HCT116 (cell line): ENCODE measurements around the gene EXD3. TPM values are rescaled to one million over a fixed set of nuclear protein-coding genes. Genes with fewer than 3 reads are reported as not detected.

Source experiments
- ATAC-seq: fragments of 200-7000 bp; cut with Tn5 transposase; 2 replicates; pipeline ENCODE4 v1.9.1; 2020; ENCODE audit warnings: mild to moderate bottlenecking, moderate library complexity
- BruUV-seq: library from RNA; stranded (reverse); fragments of 400-500 nt; replicated peaks from 2 replicates; lab custom pipeline; 2021; lab: Mats Ljungman, UMichigan
- CTCF ChIA-PET: fragments of 300-600 bp; sonication (Branson Sonifier 250); formaldehyde crosslinking; loops from one replicate; lab custom pipeline; 2021; ENCODE audit warnings: antibody characterized with exemption; lab: Charles Lee
- POLR2A ChIA-PET: fragments of 300-600, 350-600 bp; sonication (Branson Sonifier 250); formaldehyde crosslinking; loops from one replicate; lab custom pipeline; 2021; ENCODE audit warnings: antibody characterized with exemption; lab: Charles Lee
- RAD21 ChIA-PET, 2 experiments: fragments of 300-600 bp; sonication (Branson Sonifier 250); formaldehyde crosslinking; loops; one replicate each; lab custom pipeline; 2023; ENCODE audit warnings: low total read pairs in 2 of 2; ENCODE audit not compliant: uncharacterized antibody in 2 of 2, unreplicated experiment in 2 of 2, low non-redundant PET in 1 of 2; lab: Charles Lee
- DNase-seq: peaks from one replicate; pipeline ENCODE4 v3.0.0-alpha.2; 2010; ENCODE audit warnings: low read depth, low spot score
- H2AFZ ChIP-seq: fragments of 200-600 bp; shearing (Covaris generic), sonication (generic); 2 replicates; pipeline ENCODE4 v1.6.1; 2017; ENCODE audit warnings: low read depth, mixed run types, mixed read lengths, antibody characterized with exemption, low read length; ENCODE audit not compliant: poor library complexity, severe bottlenecking
- H3K27ac ChIP-seq: 2 replicates; pipeline ENCODE4 v1.5.1; 2012; ENCODE audit warnings: low read depth, low read length
- H3K27me3 ChIP-seq: fragments of 200-600 bp; sonication (generic); 2 replicates; pipeline ENCODE4 v1.6.1; 2016; ENCODE audit warnings: mixed run types, low read length, mixed read lengths; ENCODE audit not compliant: insufficient read depth
- H3K36me3 ChIP-seq, 2 experiments: fragments of 200-500 bp in 1 of 2; fragments of 200-600 bp in 1 of 2; sonication (Bioruptor generic) in 1 of 2; sonication (generic) in 1 of 2; 2 replicates each; pipeline versions ENCODE4 v1.5.1 to v1.6.1; 2014 to 2016; ENCODE audit warnings: low read length in 2 of 2, inconsistent platforms in 1 of 2, mixed read lengths in 1 of 2, mixed run types in 1 of 2; ENCODE audit not compliant: insufficient read depth in 2 of 2, control insufficient read depth in 1 of 2
- H3K4me1 ChIP-seq, 2 experiments: fragments of 200-600 bp in 1 of 2; sonication (generic) in 1 of 2; 2 replicates each; pipeline versions ENCODE4 v1.5.1 to v1.6.1; 2012 to 2017; ENCODE audit warnings: low read length in 2 of 2, inconsistent platforms in 1 of 2, mild to moderate bottlenecking in 1 of 2, mixed read lengths in 1 of 2, mixed run types in 1 of 2, moderate library complexity in 1 of 2; ENCODE audit not compliant: insufficient read depth in 2 of 2, control insufficient read depth in 1 of 2
- H3K4me2 ChIP-seq: fragments of 200-600 bp; sonication (generic); 2 replicates; pipeline ENCODE4 v1.6.1; 2017; ENCODE audit warnings: mixed run types, low read length, mixed read lengths
- H3K4me3 ChIP-seq, 2 experiments: fragments of 200-600 bp in 1 of 2; sonication (generic) in 1 of 2; replicated peaks in 1 of 2; 2 replicates each; pipeline ENCODE4 v1.5.1; 2011 to 2016; ENCODE audit warnings: low read length in 2 of 2, control low read depth in 1 of 2, low read depth in 1 of 2, mild to moderate bottlenecking in 1 of 2, mixed read lengths in 1 of 2, mixed run types in 1 of 2
- H3K79me2 ChIP-seq: fragments of 200-600 bp; sonication (generic); 2 replicates; pipeline ENCODE4 v1.6.1; 2017; ENCODE audit warnings: mild to moderate bottlenecking, mixed run types, low read length, moderate library complexity, mixed read lengths; ENCODE audit not compliant: insufficient read depth
- H3K9ac ChIP-seq: fragments of 200-600 bp; sonication (generic); 2 replicates; pipeline ENCODE4 v1.6.1; 2016; ENCODE audit warnings: low read length, mixed read lengths
- H3K9me2 ChIP-seq: fragments of 200-600 bp; sonication (generic), shearing (Covaris generic); 2 replicates; pipeline ENCODE4 v1.6.1; 2017; ENCODE audit warnings: mixed run types, mild to moderate bottlenecking, moderate library complexity; ENCODE audit not compliant: insufficient read depth
- H3K9me3 ChIP-seq, 2 experiments: fragments of 200-500 bp in 1 of 2; fragments of 200-600 bp in 1 of 2; sonication (Bioruptor generic) in 1 of 2; sonication (generic) in 1 of 2; 2 replicates each; pipeline ENCODE4 v1.6.1; 2014 to 2017; ENCODE audit warnings: low read length in 2 of 2, mixed read lengths in 2 of 2, inconsistent platforms in 1 of 2, low read depth in 1 of 2, mild to moderate bottlenecking in 1 of 2, mixed run types in 1 of 2, moderate library complexity in 1 of 2; ENCODE audit not compliant: control insufficient read depth in 1 of 2, insufficient read depth in 1 of 2
- H4K20me1 ChIP-seq: fragments of 200-600 bp; sonication (generic), shearing (Covaris generic); 2 replicates; pipeline ENCODE4 v1.6.1; 2017; ENCODE audit warnings: mixed run types, mild to moderate bottlenecking, moderate library complexity; ENCODE audit not compliant: insufficient read depth
- CBX3 ChIP-seq: IDR thresholded peaks from 2 replicates; pipeline ENCODE4 v1.6.1; 2012; ENCODE audit warnings: low read depth
- CEBPB ChIP-seq: IDR thresholded peaks from 2 replicates; pipeline ENCODE4 v1.6.1; 2012; ENCODE audit warnings: low read depth
- EGR1 ChIP-seq: IDR thresholded peaks from 2 replicates; pipeline ENCODE4 v1.6.1; 2012; ENCODE audit warnings: low read depth
- FOSL1 ChIP-seq: IDR thresholded peaks from 2 replicates; pipeline ENCODE4 v1.6.1; 2012; ENCODE audit warnings: low read depth
- JUND ChIP-seq: IDR thresholded peaks from 2 replicates; pipeline ENCODE4 v1.6.1; 2012
- POLR2AphosphoS5 ChIP-seq: IDR thresholded peaks from 2 replicates; pipeline ENCODE4 v1.6.1; 2011; ENCODE audit warnings: mild to moderate bottlenecking, low read depth, low read length, moderate library complexity
- RAD21 ChIP-seq: IDR thresholded peaks from 2 replicates; pipeline ENCODE4 v1.6.1; 2012; ENCODE audit warnings: low read depth, mild to moderate bottlenecking
- SIN3A ChIP-seq: IDR thresholded peaks from 2 replicates; pipeline ENCODE4 v1.6.1; 2012; ENCODE audit warnings: low read depth
- SP1 ChIP-seq: IDR thresholded peaks from 2 replicates; pipeline ENCODE4 v1.6.1; 2012; ENCODE audit warnings: low read depth
- SRF ChIP-seq: IDR thresholded peaks from 2 replicates; pipeline ENCODE4 v1.6.1; 2012; ENCODE audit warnings: low read depth
- ZFX ChIP-seq: fragments of 450-650 bp; IDR thresholded peaks from 2 replicates; pipeline ENCODE4 v1.6.1; 2017
- ZNF274 ChIP-seq: fragments of 200-500 bp; sonication (Bioruptor generic); IDR thresholded peaks from 2 replicates; pipeline ENCODE4 v1.6.1; 2014; ENCODE audit warnings: mild to moderate bottlenecking, low read depth, low read length, inconsistent platforms
- intact Hi-C: fragments of 100-400 bp; cut with micrococcal nuclease; formaldehyde crosslinking; loops from 2 replicates; pipeline ENCODE4 v1.10.0; 2022
- total RNA-seq: library from RNA; stranded (reverse); gene quantifications from one replicate; pipeline ENCODE4 v1.2.1, GENCODE V29; 2021; ENCODE audit not compliant: unreplicated experiment
- TF ChIP-seq, protein P1 (sequence below): IDR thresholded peaks from 2 replicates; pipeline ENCODE4 v1.6.1; 2012
- TF ChIP-seq, protein P2 (sequence below): IDR thresholded peaks from 2 replicates; pipeline ENCODE4 v1.6.1; 2012; ENCODE audit warnings: low read depth
- TF ChIP-seq, protein P3 (sequence below), 3 experiments: fragments of 200-600 bp in 1 of 3; sonication (generic) in 1 of 3; IDR thresholded peaks in 2 of 3; conservative IDR thresholded peaks in 1 of 3; 2 replicates each; pipeline ENCODE4 v1.5.1; 2012 to 2017; ENCODE audit warnings: low read depth in 2 of 3, low read length in 2 of 3, antibody characterized with exemption in 1 of 3, borderline replicate concordance in 1 of 3, control low read depth in 1 of 3, mild to moderate bottlenecking in 1 of 3, mixed read lengths in 1 of 3, mixed run types in 1 of 3, moderate library complexity in 1 of 3; ENCODE audit not compliant: insufficient read depth in 1 of 3

Gene EXD3
- total RNA-seq, 1 experiment from 2014 or later = 25.4 TPM

DNA sequence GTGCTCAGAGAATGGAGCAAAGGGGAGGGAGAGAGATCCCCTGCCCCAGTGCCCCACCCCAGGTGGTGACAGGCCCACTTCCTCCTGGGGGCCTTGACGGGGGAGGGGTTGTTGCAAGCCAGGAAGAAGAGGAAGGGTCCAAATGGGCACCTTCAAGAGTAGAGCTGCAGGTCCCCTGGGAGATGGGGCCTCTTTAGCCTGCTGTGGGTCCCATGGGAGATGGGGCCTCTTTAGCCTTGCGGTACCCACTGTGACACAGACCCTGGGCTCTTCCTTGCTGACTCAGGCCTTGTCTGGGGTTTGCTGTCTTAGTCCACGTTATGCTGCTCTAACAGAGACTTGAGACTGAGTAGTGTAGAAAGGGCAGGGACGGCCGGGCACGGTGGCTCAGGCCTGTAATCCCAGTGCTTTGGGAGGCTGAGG lies 155.0 kb downstream of the EXD3 start:
- ChIA-PET POLR2A (no interaction called here), RAD21 (no interaction called here), CTCF (no interaction called here)
- BruUV-seq = no TSS peak
- no peaks in the 10 kb centered on the region; a peak in 1 of 4 replicates for H3K4me1 ChIP-seq
- no peak overlapping the region for H3K9ac ChIP-seq
- no peaks in the 10 kb centered on the region for H3K9me3 ChIP-seq
- H3K9me2 ChIP-seq = no peaks in the 10 kb centered on the region
- H3K27ac ChIP-seq = no peak overlapping the region
- DNase-seq (no peak), ATAC-seq (no peak)
- peaks cover 12 to 31% of the 10 kb centered on the region in 2 experiments; a peak in 3 of 4 replicates for H3K36me3 ChIP-seq
- TF ChIP-seq SRF = no peak
- TF ChIP-seq, protein P1, sequence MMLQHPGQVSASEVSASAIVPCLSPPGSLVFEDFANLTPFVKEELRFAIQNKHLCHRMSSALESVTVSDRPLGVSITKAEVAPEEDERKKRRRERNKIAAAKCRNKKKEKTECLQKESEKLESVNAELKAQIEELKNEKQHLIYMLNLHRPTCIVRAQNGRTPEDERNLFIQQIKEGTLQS = no peak
- TF ChIP-seq, protein P2, sequence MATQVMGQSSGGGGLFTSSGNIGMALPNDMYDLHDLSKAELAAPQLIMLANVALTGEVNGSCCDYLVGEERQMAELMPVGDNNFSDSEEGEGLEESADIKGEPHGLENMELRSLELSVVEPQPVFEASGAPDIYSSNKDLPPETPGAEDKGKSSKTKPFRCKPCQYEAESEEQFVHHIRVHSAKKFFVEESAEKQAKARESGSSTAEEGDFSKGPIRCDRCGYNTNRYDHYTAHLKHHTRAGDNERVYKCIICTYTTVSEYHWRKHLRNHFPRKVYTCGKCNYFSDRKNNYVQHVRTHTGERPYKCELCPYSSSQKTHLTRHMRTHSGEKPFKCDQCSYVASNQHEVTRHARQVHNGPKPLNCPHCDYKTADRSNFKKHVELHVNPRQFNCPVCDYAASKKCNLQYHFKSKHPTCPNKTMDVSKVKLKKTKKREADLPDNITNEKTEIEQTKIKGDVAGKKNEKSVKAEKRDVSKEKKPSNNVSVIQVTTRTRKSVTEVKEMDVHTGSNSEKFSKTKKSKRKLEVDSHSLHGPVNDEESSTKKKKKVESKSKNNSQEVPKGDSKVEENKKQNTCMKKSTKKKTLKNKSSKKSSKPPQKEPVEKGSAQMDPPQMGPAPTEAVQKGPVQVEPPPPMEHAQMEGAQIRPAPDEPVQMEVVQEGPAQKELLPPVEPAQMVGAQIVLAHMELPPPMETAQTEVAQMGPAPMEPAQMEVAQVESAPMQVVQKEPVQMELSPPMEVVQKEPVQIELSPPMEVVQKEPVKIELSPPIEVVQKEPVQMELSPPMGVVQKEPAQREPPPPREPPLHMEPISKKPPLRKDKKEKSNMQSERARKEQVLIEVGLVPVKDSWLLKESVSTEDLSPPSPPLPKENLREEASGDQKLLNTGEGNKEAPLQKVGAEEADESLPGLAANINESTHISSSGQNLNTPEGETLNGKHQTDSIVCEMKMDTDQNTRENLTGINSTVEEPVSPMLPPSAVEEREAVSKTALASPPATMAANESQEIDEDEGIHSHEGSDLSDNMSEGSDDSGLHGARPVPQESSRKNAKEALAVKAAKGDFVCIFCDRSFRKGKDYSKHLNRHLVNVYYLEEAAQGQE = no peak
- no peak for TF ChIP-seq SIN3A
- no peak for TF ChIP-seq EGR1
- TF ChIP-seq, protein P3, sequence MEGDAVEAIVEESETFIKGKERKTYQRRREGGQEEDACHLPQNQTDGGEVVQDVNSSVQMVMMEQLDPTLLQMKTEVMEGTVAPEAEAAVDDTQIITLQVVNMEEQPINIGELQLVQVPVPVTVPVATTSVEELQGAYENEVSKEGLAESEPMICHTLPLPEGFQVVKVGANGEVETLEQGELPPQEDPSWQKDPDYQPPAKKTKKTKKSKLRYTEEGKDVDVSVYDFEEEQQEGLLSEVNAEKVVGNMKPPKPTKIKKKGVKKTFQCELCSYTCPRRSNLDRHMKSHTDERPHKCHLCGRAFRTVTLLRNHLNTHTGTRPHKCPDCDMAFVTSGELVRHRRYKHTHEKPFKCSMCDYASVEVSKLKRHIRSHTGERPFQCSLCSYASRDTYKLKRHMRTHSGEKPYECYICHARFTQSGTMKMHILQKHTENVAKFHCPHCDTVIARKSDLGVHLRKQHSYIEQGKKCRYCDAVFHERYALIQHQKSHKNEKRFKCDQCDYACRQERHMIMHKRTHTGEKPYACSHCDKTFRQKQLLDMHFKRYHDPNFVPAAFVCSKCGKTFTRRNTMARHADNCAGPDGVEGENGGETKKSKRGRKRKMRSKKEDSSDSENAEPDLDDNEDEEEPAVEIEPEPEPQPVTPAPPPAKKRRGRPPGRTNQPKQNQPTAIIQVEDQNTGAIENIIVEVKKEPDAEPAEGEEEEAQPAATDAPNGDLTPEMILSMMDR (IDR thresholded peaks at IDR 0.05 in 2 of 3, conservative IDR thresholded peaks at IDR 0.05 in 1 of 3; ENCODE audit: borderline replicate concordance in 1 of 3, insufficient read depth in 1 of 3, low read depth in 2 of 3, low read length in 2 of 3) = no peak
- TF ChIP-seq CBX3 = no peak
- TF ChIP-seq CEBPB = no peak
- no peak for TF ChIP-seq RAD21
- no peak for TF ChIP-seq POLR2AphosphoS5
- TF ChIP-seq ZNF274 = no peak
- TF ChIP-seq ZFX = no peak
- TF ChIP-seq JUND = no peak
- TF ChIP-seq FOSL1 = no peak
- TF ChIP-seq SP1 = no peak
- intact Hi-C loops = no loop called here
- no peak overlapping the region for H2AFZ ChIP-seq
- H3K4me2 ChIP-seq = no peak overlapping the region
- no peak overlapping the region for H3K4me3 ChIP-seq
- H3K79me2 ChIP-seq = peaks cover 6% of the 10 kb centered on the region; the same call in 1 of the 2 replicates
- no peaks in the 10 kb centered on the region for H4K20me1 ChIP-seq
- H3K27me3 ChIP-seq = no peaks in the 10 kb centered on the region
